Measurements from ENCODE around the gene RPL13. TPM values are rescaled to one million over a fixed set of nuclear protein-coding genes. Genes with fewer than 3 reads are reported as not detected.

The RPL13 gene
- total and polyA plus RNA-seq, 2 of the 13 experiments (the other 11 are each of a cell fraction or from before 2014, with no cell fraction given) = 2,988 to 4,411 TPM

DNA sequence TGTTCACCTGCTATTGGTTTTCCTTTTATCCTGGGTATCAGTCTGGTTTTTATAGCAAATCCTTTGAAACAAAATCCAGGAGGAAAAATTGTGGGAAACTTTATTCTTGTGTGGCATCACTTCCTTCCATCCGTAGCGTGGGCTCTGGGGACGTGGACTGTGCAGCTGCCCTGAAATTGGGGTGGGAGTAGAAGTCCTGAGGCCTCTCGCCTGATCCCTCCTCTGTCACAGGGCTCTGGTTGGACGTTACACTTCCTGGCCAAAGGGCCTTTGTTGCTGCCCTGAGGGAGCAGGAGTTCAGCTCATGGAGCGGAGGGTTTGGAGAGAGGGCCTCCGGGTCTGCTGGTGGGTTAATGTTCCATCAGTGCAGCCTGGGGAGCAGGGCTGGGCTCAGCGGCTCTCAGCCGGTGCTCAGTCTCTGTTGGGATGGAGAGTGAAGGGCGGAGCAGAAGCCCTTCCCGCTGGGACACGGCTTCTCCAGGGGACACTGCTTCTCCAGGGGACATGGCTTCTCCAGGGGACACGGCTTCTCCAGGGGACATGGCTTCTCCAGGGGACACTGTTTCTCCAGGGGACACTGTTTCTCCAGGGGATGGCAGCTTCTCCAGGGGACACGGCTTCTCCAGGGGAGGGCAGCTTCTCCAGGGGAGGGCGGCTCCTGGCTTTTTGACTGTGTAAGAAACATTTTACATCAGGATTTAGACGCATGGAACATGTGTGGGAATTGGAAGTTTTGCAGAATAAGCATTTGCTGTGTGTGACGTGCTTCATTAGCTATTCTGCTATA lies 15.2 kb upstream of the RPL13 start (continued):
- TF ChIP-seq, protein P1, sequence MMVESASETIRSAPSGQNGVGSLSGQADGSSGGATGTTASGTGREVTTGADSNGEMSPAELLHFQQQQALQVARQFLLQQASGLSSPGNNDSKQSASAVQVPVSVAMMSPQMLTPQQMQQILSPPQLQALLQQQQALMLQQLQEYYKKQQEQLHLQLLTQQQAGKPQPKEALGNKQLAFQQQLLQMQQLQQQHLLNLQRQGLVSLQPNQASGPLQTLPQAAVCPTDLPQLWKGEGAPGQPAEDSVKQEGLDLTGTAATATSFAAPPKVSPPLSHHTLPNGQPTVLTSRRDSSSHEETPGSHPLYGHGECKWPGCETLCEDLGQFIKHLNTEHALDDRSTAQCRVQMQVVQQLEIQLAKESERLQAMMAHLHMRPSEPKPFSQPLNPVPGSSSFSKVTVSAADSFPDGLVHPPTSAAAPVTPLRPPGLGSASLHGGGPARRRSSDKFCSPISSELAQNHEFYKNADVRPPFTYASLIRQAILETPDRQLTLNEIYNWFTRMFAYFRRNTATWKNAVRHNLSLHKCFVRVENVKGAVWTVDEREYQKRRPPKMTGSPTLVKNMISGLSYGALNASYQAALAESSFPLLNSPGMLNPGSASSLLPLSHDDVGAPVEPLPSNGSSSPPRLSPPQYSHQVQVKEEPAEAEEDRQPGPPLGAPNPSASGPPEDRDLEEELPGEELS (CRISPR knock-in tag; IDR thresholded peaks at IDR 0.05) = peak; percentile 50
- TF ChIP-seq, protein P2, sequence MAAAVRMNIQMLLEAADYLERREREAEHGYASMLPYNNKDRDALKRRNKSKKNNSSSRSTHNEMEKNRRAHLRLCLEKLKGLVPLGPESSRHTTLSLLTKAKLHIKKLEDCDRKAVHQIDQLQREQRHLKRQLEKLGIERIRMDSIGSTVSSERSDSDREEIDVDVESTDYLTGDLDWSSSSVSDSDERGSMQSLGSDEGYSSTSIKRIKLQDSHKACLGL (CRISPR knock-in tag; IDR thresholded peaks at IDR 0.05) = no peak
- TF ChIP-seq ISL2 (CRISPR knock-in tag; IDR thresholded peaks at IDR 0.05) (no peak), ZNF143 (CRISPR knock-in tag; IDR thresholded peaks at IDR 0.05) (no peak; the same call in 1 of the 2 replicates), ELF3 (CRISPR knock-in tag; IDR thresholded peaks at IDR 0.05) (peak; percentile 56), ZNF652 (CRISPR knock-in tag; IDR thresholded peaks at IDR 0.05; ENCODE audit: borderline replicate concordance, low read depth) (peak; percentile 37; the same call in 1 of the 2 replicates), MEF2D (CRISPR knock-in tag; IDR thresholded peaks at IDR 0.05) (0 out of 2 replicates have a peak, but pooled peaks have one; percentile 71), SNRNP70 (IDR thresholded peaks at IDR 0.05; ENCODE audit: low read depth, low read length) (no peak), KDM1A (CRISPR knock-in tag; IDR thresholded peaks at IDR 0.05) (0 out of 2 replicates have a peak, but pooled peaks have one; percentile 14), ZNF350 (CRISPR knock-in tag; IDR thresholded peaks at IDR 0.05; ENCODE audit: borderline replicate concordance, low read depth) (peak; percentile 40), SIN3B (IDR thresholded peaks at IDR 0.05; ENCODE audit: low read length) (no peak), ZNF790 (CRISPR knock-in tag; IDR thresholded peaks at IDR 0.05; ENCODE audit: borderline replicate concordance) (no peak), KLF12 (CRISPR knock-in tag; IDR thresholded peaks at IDR 0.05; ENCODE audit: borderline replicate concordance) (no peak; the same call in 1 of the 2 replicates), HCFC1 (IDR thresholded peaks at IDR 0.05; ENCODE audit: low read depth, low read length) (no peak), GTF3A (CRISPR knock-in tag; conservative IDR thresholded peaks at IDR 0.05) (no peak), ZNF562 (CRISPR knock-in tag; IDR thresholded peaks at IDR 0.05; ENCODE audit: borderline replicate concordance) (no peak), JARID2 (CRISPR knock-in tag; IDR thresholded peaks at IDR 0.05; ENCODE audit: insufficient replicate concordance) (no peak), ZNF292 (CRISPR knock-in tag; IDR thresholded peaks at IDR 0.05; ENCODE audit: borderline replicate concordance, low read depth) (no peak), ZNF34 (CRISPR knock-in tag; IDR thresholded peaks at IDR 0.05; ENCODE audit: borderline replicate concordance) (no peak), ZNF317 (CRISPR knock-in tag; IDR thresholded peaks at IDR 0.05) (peak; percentile 72), HNRNPK (IDR thresholded peaks at IDR 0.05; ENCODE audit: low read depth, low read length, poor library complexity, severe bottlenecking) (no peak), ADNP (CRISPR knock-in tag; IDR thresholded peaks at IDR 0.05) (no peak)
- TF ChIP-seq, protein P3, sequence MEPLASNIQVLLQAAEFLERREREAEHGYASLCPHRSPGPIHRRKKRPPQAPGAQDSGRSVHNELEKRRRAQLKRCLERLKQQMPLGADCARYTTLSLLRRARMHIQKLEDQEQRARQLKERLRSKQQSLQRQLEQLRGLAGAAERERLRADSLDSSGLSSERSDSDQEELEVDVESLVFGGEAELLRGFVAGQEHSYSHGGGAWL (CRISPR knock-in tag; IDR thresholded peaks at IDR 0.05) = 0 out of 2 replicates have a peak, but pooled peaks have one; percentile 9
- TF ChIP-seq, protein P4, sequence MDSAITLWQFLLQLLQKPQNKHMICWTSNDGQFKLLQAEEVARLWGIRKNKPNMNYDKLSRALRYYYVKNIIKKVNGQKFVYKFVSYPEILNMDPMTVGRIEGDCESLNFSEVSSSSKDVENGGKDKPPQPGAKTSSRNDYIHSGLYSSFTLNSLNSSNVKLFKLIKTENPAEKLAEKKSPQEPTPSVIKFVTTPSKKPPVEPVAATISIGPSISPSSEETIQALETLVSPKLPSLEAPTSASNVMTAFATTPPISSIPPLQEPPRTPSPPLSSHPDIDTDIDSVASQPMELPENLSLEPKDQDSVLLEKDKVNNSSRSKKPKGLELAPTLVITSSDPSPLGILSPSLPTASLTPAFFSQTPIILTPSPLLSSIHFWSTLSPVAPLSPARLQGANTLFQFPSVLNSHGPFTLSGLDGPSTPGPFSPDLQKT (CRISPR knock-in tag; IDR thresholded peaks at IDR 0.05; ENCODE audit: borderline replicate concordance) = no peak
- TF ChIP-seq, protein P5, sequence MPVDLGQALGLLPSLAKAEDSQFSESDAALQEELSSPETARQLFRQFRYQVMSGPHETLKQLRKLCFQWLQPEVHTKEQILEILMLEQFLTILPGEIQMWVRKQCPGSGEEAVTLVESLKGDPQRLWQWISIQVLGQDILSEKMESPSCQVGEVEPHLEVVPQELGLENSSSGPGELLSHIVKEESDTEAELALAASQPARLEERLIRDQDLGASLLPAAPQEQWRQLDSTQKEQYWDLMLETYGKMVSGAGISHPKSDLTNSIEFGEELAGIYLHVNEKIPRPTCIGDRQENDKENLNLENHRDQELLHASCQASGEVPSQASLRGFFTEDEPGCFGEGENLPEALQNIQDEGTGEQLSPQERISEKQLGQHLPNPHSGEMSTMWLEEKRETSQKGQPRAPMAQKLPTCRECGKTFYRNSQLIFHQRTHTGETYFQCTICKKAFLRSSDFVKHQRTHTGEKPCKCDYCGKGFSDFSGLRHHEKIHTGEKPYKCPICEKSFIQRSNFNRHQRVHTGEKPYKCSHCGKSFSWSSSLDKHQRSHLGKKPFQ (CRISPR knock-in tag; IDR thresholded peaks at IDR 0.05; ENCODE audit: insufficient replicate concordance) = peak; percentile 76
